GM12874 (cell line): Measurements from ENCODE around the gene HFE.

Source experiments
- CTCF ChIP-seq: IDR thresholded peaks from 2 replicates; pipeline ENCODE4 v1.5.1; 2011; ENCODE audit warnings: low read depth, mild to moderate bottlenecking, control low read depth, low read length, moderate library complexity; ENCODE audit not compliant: insufficient read depth

The HFE gene

GRCh38 chr6:26141378-26141904 is 54.2 kb downstream of the HFE start:
- TF ChIP-seq CTCF, result no peak

- TF ChIP-seq CTCF, result no peak
Measured at GRCh38 chr6:26142026-26142425, 54.8 kb downstream of the HFE start.
